Activated T-helper 2 cell treated with anti-CD3 and anti-CD28 coated beads, Interferon-gamma antibody, Interleukin-2, Interleukin-4, amounts not matched to agents 10 μg/mL and 5 μg/mL and 100 μg/mL, durations not matched to agents 14 hours and 24 hours and 36 hours (primary cell): ENCODE results near the gene GLI3. TPM values are rescaled to one million over a fixed set of nuclear protein-coding genes. Genes with fewer than 3 reads are reported as not detected.

ENCODE experiments used
- DNase-seq: peaks from one replicate; pipeline ENCODE4 v3.0.0; 2021; ENCODE audit warnings: low spot score
- H3K27ac Mint-ChIP-seq: one replicate; pipeline ENCODE4 v1.8.0; 2021; ENCODE audit warnings: mixed read lengths
- H3K27me3 Mint-ChIP-seq: one replicate; pipeline ENCODE4 v1.8.0; 2021; ENCODE audit warnings: low read depth, mixed read lengths
- H3K36me3 Mint-ChIP-seq: one replicate; pipeline ENCODE4 v1.8.0; 2021; ENCODE audit warnings: low read depth, mixed read lengths
- H3K4me1 Mint-ChIP-seq: one replicate; pipeline ENCODE4 v1.8.0; 2021; ENCODE audit warnings: low read depth, mixed read lengths
- H3K4me3 Mint-ChIP-seq: one replicate; pipeline ENCODE4 v1.8.0; 2021; ENCODE audit warnings: low read depth, mild to moderate bottlenecking, moderate library complexity, mixed read lengths
- H3K9me3 Mint-ChIP-seq: one replicate; pipeline ENCODE4 v1.8.0; 2021; ENCODE audit warnings: mixed read lengths
- intact Hi-C: fragments of 100-400 bp; cut with micrococcal nuclease; formaldehyde crosslinking; loops from one replicate; pipeline ENCODE4 v1.15.1; 2023
- total RNA-seq: library from RNA; stranded (reverse); gene quantifications from 2 replicates; pipeline ENCODE4 v1.2.3, GENCODE V29; 2022

Gene GLI3
- total RNA-seq, 1 donor from 2014 or later: not detected

DNA sequence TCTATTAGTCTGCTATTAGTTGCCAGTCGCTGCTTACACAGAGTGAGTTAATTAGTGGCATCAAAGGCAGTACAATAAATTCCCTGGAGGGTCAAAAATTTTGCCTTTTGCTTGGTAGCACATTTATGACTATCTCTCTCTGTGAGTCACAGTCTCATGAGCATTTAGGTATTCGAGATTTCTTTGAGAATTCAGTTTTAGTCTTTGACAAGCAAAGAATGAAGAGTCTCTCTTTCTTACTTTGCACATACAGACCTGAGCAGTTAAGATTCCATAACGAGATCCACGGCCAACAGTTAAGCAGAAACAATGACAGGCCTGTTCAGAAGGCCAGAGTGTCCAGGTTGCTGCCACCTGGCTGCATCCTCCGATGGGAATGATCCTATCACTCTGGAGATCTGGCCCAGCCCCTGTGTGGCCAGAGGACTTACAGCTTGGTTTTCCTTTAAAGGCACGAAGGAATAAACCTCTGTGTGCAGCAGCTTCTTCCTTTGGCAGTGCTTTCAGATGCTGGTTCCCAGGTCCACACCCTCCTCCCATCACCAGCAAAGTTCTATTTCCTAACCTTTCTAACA, 80.6 kb downstream of the GLI3 start:
- Mint-ChIP-seq H3K27ac (no peak overlapping the region), H3K4me3 (no peak overlapping the region), H3K4me1 (no peaks in the 10 kb centered on the region), H3K9me3 (no peaks in the 10 kb centered on the region), H3K36me3 (no peaks in the 10 kb centered on the region), H3K27me3 (no peaks in the 10 kb centered on the region)
- DNase-seq: no peak
- intact Hi-C loops: no loop called here

GRCh38 chr7:42155584-42156290, 81.3 kb downstream of the GLI3 start:
- no peak overlapping the region for H3K4me3 Mint-ChIP-seq
- H3K9me3 Mint-ChIP-seq: no peaks in the 10 kb centered on the region
- H3K27ac Mint-ChIP-seq: no peak overlapping the region
- H3K4me1 Mint-ChIP-seq: no peaks in the 10 kb centered on the region
- DNase-seq: no peak
- H3K27me3 Mint-ChIP-seq: no peaks in the 10 kb centered on the region
- intact Hi-C loops: no loop called here
- H3K36me3 Mint-ChIP-seq: no peaks in the 10 kb centered on the region

DNA sequence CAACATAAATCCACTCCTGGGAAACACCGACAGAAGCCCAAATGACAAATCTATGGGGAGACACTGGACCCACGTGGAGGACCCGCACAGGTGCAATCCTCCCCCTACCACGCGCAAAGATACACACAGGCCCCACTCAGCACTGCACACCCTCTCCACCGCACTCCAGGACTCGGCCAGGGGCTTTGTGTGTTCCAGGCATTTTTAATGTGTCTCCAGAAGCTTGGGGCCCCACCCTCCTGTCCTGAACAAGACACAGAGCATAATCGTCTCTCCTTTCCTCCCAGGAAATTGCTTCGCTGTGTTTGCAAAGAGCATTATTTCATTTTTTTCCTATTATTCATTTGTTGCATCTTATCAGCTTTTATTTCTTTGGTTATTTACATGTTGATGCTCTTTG, 82.8 kb downstream of the GLI3 start:
- Mint-ChIP-seq H3K27me3 (no peaks in the 10 kb centered on the region), H3K4me3 (no peak overlapping the region), H3K9me3 (no peaks in the 10 kb centered on the region), H3K4me1 (no peaks in the 10 kb centered on the region), H3K27ac (no peak overlapping the region), H3K36me3 (no peaks in the 10 kb centered on the region)
- DNase-seq: no peak
- intact Hi-C loops: no loop called here

- Mint-ChIP-seq H3K27me3 (no peaks in the 10 kb centered on the region), H3K36me3 (no peaks in the 10 kb centered on the region), H3K4me1 (no peaks in the 10 kb centered on the region), H3K9me3 (no peaks in the 10 kb centered on the region), H3K27ac (no peak overlapping the region), H3K4me3 (no peak overlapping the region)
- intact Hi-C loops: no loop called here
- DNase-seq: no peak
These were observed 84.4 kb downstream of the GLI3 start for GRCh38 chr7:42152329-42153205.

DNA sequence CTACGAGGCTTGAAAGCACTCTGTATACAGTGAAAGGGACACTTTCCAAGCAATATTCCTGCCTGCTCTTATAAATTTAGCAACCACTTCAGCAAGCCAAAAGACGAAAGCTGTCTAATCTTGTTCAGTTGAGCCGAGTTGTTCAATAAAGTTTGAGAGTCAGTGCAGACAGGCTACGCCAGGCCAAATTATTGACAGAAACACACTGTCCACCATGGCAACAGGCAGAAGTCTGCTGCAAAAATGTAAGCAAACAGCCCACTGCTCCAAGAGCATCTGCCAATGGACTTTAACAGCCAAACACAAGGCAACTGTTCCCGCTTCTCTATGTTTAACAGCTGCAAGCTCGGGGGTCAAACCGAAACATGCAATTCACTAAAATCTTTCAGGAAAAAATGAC, 85.7 kb downstream of the GLI3 start:
- H3K4me1 Mint-ChIP-seq: no peaks in the 10 kb centered on the region
- no peak overlapping the region for H3K27ac Mint-ChIP-seq
- no peaks in the 10 kb centered on the region for H3K36me3 Mint-ChIP-seq
- H3K4me3 Mint-ChIP-seq: no peak overlapping the region
- intact Hi-C loops: no loop called here
- H3K27me3 Mint-ChIP-seq: no peaks in the 10 kb centered on the region
- no peak for DNase-seq
- H3K9me3 Mint-ChIP-seq: no peaks in the 10 kb centered on the region

DNA sequence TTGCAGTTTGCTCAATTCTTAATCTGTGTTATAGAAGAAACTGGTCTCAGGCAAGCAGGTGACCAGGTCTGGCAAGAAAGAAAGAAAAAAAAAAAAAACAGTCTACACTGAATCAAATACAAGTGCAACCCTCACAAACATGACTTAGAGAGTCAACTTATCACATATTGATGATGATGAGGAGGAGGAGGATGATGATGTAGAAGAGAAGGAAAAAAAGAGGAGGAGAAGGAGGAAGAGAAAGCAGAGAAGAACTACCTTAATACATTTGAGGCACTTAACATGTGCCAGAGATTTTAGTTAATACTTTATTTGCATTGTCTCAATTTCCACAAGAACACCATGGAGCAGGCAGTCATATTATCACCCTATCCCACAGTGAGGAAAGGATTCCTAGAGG, 91.5 kb downstream of the GLI3 start:
- Mint-ChIP-seq H3K27me3 (peaks cover 3% of the 10 kb centered on the region), H3K4me1 (no peaks in the 10 kb centered on the region), H3K9me3 (no peaks in the 10 kb centered on the region), H3K36me3 (no peaks in the 10 kb centered on the region), H3K4me3 (no peak overlapping the region), H3K27ac (no peak overlapping the region)
- no peak for DNase-seq
- intact Hi-C loops: no loop called here

DNA sequence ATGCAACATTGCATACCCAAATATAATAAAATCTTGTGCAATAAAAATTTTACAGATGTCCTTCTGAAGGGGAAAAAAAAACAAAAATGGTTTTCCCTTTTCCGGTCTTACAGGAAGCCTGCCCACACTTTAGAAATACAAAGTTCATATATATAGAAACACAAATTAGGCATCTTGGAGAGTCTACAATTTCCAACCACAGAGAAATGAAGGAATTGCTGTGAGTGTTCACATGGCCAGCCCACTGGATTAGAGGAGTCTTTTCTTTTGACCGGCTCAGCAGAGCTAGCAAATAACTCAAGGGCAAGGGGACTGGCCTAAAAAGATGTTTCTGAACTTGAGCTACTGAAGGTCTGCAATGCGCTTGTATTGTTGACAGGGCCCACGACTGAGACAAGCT, 92.4 kb downstream of the GLI3 start:
- no peak for DNase-seq
- peaks cover 3% of the 10 kb centered on the region for H3K27me3 Mint-ChIP-seq
- no peaks in the 10 kb centered on the region for H3K36me3 Mint-ChIP-seq
- intact Hi-C loops: no loop called here
- no peak overlapping the region for H3K27ac Mint-ChIP-seq
- H3K9me3 Mint-ChIP-seq: no peaks in the 10 kb centered on the region
- no peak overlapping the region for H3K4me3 Mint-ChIP-seq
- no peaks in the 10 kb centered on the region for H3K4me1 Mint-ChIP-seq

GRCh38 chr7:42143711-42144600, 93.1 kb downstream of the GLI3 start:
- Mint-ChIP-seq H3K4me1 (no peaks in the 10 kb centered on the region), H3K36me3 (no peaks in the 10 kb centered on the region), H3K27me3 (peaks cover 3% of the 10 kb centered on the region), H3K4me3 (no peak overlapping the region), H3K27ac (no peak overlapping the region), H3K9me3 (no peaks in the 10 kb centered on the region)
- intact Hi-C loops: no loop called here
- no peak for DNase-seq

- Mint-ChIP-seq H3K4me1 (no peaks in the 10 kb centered on the region), H3K36me3 (no peaks in the 10 kb centered on the region), H3K4me3 (no peak overlapping the region), H3K9me3 (no peaks in the 10 kb centered on the region), H3K27ac (no peak overlapping the region), H3K27me3 (peaks cover 3% of the 10 kb centered on the region)
- intact Hi-C loops: no loop called here
- no peak for DNase-seq
These were observed 94.9 kb downstream of the GLI3 start for GRCh38 chr7:42142089-42142488.

DNA sequence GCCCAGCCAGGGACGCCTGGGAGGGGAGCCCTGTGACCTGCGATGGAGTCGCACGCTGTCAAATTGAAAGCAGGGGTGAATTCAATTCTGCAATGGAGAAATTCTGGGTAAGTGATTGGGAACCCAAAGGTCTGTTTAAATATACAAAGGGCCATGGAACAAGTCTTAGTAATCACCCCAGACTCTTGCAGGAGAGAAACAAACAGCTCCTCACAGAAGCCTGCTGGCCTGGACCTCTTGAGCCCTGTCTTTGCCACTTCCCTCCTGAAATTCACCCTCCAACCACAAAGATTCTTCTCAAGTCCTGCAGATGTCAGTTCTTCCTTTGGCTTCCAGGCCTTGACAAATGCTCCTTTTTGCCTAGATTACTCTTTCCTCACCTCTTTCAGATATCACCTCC, 97.3 kb downstream of the GLI3 start:
- Mint-ChIP-seq H3K4me1 (no peaks in the 10 kb centered on the region), H3K27ac (no peak overlapping the region), H3K4me3 (no peak overlapping the region), H3K27me3 (no peaks in the 10 kb centered on the region), H3K9me3 (no peaks in the 10 kb centered on the region), H3K36me3 (no peaks in the 10 kb centered on the region)
- intact Hi-C loops: no loop called here
- no peak for DNase-seq

DNA sequence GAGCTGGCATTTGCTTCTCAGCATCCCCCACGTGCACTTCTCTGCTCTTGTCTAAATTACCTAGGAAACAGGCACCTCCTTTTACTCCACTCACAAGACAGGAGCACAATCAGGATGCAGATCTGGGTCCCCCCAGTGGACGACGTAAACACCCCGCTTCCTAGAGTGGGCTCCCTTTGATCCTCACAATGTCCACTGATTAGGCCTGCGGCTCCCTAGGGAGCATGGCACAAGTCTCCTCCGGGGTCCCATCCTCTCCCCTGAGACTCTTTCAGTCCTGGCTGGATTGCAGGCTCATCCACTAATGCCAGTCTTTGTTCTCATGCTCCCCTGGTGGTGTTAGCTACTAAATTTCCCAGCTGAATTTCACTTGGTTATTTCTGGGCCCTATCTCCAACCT, 98.3 kb downstream of the GLI3 start:
- Mint-ChIP-seq H3K36me3 (no peaks in the 10 kb centered on the region), H3K4me3 (no peak overlapping the region), H3K27me3 (no peaks in the 10 kb centered on the region), H3K4me1 (no peaks in the 10 kb centered on the region), H3K27ac (no peak overlapping the region), H3K9me3 (no peaks in the 10 kb centered on the region)
- intact Hi-C loops: no loop called here
- no peak for DNase-seq

- no peak overlapping the region for H3K4me3 Mint-ChIP-seq
- no peaks in the 10 kb centered on the region for H3K9me3 Mint-ChIP-seq
- no peak for DNase-seq
- H3K4me1 Mint-ChIP-seq: no peaks in the 10 kb centered on the region
- no peaks in the 10 kb centered on the region for H3K36me3 Mint-ChIP-seq
- H3K27ac Mint-ChIP-seq: no peak overlapping the region
- intact Hi-C loops: no loop called here
- no peaks in the 10 kb centered on the region for H3K27me3 Mint-ChIP-seq
These were observed 99.1 kb downstream of the GLI3 start for GRCh38 chr7:42137941-42138340.
